HepG2 (cell line): ENCODE results near the gene TACC3. TPM values are rescaled to one million over a fixed set of nuclear protein-coding genes. Genes with fewer than 3 reads are reported as not detected.

ENCODE experiments used
- BRF2 ChIP-seq: sonication (generic); formaldehyde crosslinking; IDR thresholded peaks from 2 replicates; pipeline ENCODE4 v1.8.1; 2022; ENCODE audit warnings: mild to moderate bottlenecking, missing genetic modification reagents
- ELK4 ChIP-seq: sonication (generic); formaldehyde crosslinking; IDR thresholded peaks from 2 replicates; pipeline ENCODE4 v1.9.0; 2021; ENCODE audit warnings: missing genetic modification reagents, borderline replicate concordance
- HMGA1 ChIP-seq: sonication (generic); formaldehyde crosslinking; conservative IDR thresholded peaks from 2 replicates; pipeline ENCODE4 v1.4.0; 2020; ENCODE audit warnings: missing genetic modification reagents
- MATR3 ChIP-seq: sonication (generic); formaldehyde crosslinking; IDR thresholded peaks from 2 replicates; pipeline ENCODE4 v1.4.0; 2020; ENCODE audit warnings: missing genetic modification reagents
- MYPOP ChIP-seq: sonication (generic); formaldehyde crosslinking; IDR thresholded peaks from 2 replicates; pipeline ENCODE4 v1.8.1; 2023; ENCODE audit warnings: mild to moderate bottlenecking, moderate library complexity, missing genetic modification reagents
- POLR2AphosphoS2 ChIP-seq: IDR thresholded peaks from 2 replicates; pipeline ENCODE4 v1.6.1; 2011; ENCODE audit warnings: low read depth, low read length, improper control_type of control experiment
- SIN3A ChIP-seq: IDR thresholded peaks from 2 replicates; pipeline ENCODE4 v1.6.1; 2011; ENCODE audit warnings: low read depth, mild to moderate bottlenecking, control low read depth, low read length, borderline replicate concordance
- YEATS2 ChIP-seq: sonication (generic); formaldehyde crosslinking; IDR thresholded peaks from 2 replicates; pipeline ENCODE4 v1.4.0; 2020; ENCODE audit warnings: missing genetic modification reagents, borderline replicate concordance
- ZFP36L2 ChIP-seq: sonication (generic); formaldehyde crosslinking; IDR thresholded peaks from 2 replicates; pipeline ENCODE4 v1.4.0; 2020; ENCODE audit warnings: missing genetic modification reagents
- ZFP82 ChIP-seq: sonication (generic); formaldehyde crosslinking; IDR thresholded peaks from 2 replicates; pipeline ENCODE4 v1.5.1; 2020; ENCODE audit warnings: mild to moderate bottlenecking, missing genetic modification reagents, borderline replicate concordance
- ZMYM3 ChIP-seq: sonication (generic); formaldehyde crosslinking; IDR thresholded peaks from 2 replicates; pipeline ENCODE4 v1.5.1; 2020; ENCODE audit warnings: mild to moderate bottlenecking, missing genetic modification reagents
- ZNF20 ChIP-seq: sonication (generic); formaldehyde crosslinking; IDR thresholded peaks from 2 replicates; pipeline ENCODE4 v1.4.0; 2020; ENCODE audit warnings: mild to moderate bottlenecking, moderate library complexity, missing genetic modification reagents
- ZNF550 ChIP-seq: sonication (generic); formaldehyde crosslinking; IDR thresholded peaks from 2 replicates; pipeline ENCODE4 v1.4.0; 2020; ENCODE audit warnings: mild to moderate bottlenecking, missing genetic modification reagents, borderline replicate concordance
- ZNF839 ChIP-seq: sonication (generic); formaldehyde crosslinking; IDR thresholded peaks from 2 replicates; pipeline ENCODE4 v1.4.0; 2020; ENCODE audit warnings: missing genetic modification reagents, mild to moderate bottlenecking, borderline replicate concordance
- polyA plus RNA-seq, 8 experiments: library from polyadenylated mRNA; depleted of rRNA in 3 of 8; stranded (reverse) in 7 of 8; unstranded in 1 of 8; fragments of >200 nt; fragmentation: Illumina TruSeq in 4 of 8; extraction: Trizol in 4 of 8; gene quantifications; 2 replicates each; pipeline versions ENCODE4 v1.2.1 to v1.2.3, GENCODE V29; 2011 to 2016; ENCODE audit warnings: low read depth in 4 of 8, missing spikeins in 1 of 8, mixed read lengths in 1 of 8; ENCODE audit not compliant: insufficient read depth in 1 of 8
- total RNA-seq, 5 experiments: library from RNA; depleted of rRNA; stranded (reverse); fragments of >200 nt; fragmentation: Illumina TruSeq; extraction: Trizol; gene quantifications; 2 replicates each; pipeline ENCODE4 v1.2.3, GENCODE V29; 2016; ENCODE audit warnings: low read depth in 1 of 5
- TF ChIP-seq, protein P1 (sequence below): fragments of 450-650 bp; IDR thresholded peaks from 2 replicates; pipeline ENCODE4 v1.6.1; 2017
- TF ChIP-seq, protein P2 (sequence below): sonication (generic); formaldehyde crosslinking; IDR thresholded peaks from 2 replicates; pipeline ENCODE4 v1.5.0; 2020; ENCODE audit warnings: mild to moderate bottlenecking, missing genetic modification reagents
- TF ChIP-seq, protein P3 (sequence below): IDR thresholded peaks from 2 replicates; pipeline ENCODE4 v1.6.1; 2016
- TF ChIP-seq, protein P4 (sequence below): sonication (generic); formaldehyde crosslinking; IDR thresholded peaks from 2 replicates; pipeline ENCODE4 v1.5.0; 2020; ENCODE audit warnings: mild to moderate bottlenecking, missing genetic modification reagents, borderline replicate concordance

The TACC3 gene
- total and polyA plus RNA-seq, 2 of the 13 experiments (the other 11 are each of a cell fraction or from before 2014, with no cell fraction given), result 20.3 to 21.2 TPM

- TF ChIP-seq, protein P1, sequence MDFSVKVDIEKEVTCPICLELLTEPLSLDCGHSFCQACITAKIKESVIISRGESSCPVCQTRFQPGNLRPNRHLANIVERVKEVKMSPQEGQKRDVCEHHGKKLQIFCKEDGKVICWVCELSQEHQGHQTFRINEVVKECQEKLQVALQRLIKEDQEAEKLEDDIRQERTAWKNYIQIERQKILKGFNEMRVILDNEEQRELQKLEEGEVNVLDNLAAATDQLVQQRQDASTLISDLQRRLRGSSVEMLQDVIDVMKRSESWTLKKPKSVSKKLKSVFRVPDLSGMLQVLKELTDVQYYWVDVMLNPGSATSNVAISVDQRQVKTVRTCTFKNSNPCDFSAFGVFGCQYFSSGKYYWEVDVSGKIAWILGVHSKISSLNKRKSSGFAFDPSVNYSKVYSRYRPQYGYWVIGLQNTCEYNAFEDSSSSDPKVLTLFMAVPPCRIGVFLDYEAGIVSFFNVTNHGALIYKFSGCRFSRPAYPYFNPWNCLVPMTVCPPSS, result no peak
- TF ChIP-seq, protein P2, sequence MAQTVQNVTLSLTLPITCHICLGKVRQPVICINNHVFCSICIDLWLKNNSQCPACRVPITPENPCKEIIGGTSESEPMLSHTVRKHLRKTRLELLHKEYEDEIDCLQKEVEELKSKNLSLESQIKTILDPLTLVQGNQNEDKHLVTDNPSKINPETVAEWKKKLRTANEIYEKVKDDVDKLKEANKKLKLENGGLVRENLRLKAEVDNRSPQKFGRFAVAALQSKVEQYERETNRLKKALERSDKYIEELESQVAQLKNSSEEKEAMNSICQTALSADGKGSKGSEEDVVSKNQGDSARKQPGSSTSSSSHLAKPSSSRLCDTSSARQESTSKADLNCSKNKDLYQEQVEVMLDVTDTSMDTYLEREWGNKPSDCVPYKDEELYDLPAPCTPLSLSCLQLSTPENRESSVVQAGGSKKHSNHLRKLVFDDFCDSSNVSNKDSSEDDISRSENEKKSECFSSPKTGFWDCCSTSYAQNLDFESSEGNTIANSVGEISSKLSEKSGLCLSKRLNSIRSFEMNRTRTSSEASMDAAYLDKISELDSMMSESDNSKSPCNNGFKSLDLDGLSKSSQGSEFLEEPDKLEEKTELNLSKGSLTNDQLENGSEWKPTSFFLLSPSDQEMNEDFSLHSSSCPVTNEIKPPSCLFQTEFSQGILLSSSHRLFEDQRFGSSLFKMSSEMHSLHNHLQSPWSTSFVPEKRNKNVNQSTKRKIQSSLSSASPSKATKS (CRISPR knock-in tag), result no peak
- no peak for TF ChIP-seq ELK4 (CRISPR knock-in tag)
- no peak for TF ChIP-seq ZFP36L2
- TF ChIP-seq SIN3A, result no peak
- no peak for TF ChIP-seq ZNF20
- TF ChIP-seq ZNF550 (CRISPR knock-in tag), result peak; percentile 56; the same call in 1 of the 2 replicates
- no peak for TF ChIP-seq MYPOP (CRISPR knock-in tag)
- no peak for TF ChIP-seq MATR3 (CRISPR knock-in tag)
- TF ChIP-seq, protein P3, sequence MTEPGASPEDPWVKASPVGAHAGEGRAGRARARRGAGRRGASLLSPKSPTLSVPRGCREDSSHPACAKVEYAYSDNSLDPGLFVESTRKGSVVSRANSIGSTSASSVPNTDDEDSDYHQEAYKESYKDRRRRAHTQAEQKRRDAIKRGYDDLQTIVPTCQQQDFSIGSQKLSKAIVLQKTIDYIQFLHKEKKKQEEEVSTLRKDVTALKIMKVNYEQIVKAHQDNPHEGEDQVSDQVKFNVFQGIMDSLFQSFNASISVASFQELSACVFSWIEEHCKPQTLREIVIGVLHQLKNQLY, result 0 out of 2 replicates have a peak, but pooled peaks have one; percentile 49
- no peak; the same call in 1 of the 2 replicates for TF ChIP-seq YEATS2 (CRISPR knock-in tag)
- TF ChIP-seq, protein P4, sequence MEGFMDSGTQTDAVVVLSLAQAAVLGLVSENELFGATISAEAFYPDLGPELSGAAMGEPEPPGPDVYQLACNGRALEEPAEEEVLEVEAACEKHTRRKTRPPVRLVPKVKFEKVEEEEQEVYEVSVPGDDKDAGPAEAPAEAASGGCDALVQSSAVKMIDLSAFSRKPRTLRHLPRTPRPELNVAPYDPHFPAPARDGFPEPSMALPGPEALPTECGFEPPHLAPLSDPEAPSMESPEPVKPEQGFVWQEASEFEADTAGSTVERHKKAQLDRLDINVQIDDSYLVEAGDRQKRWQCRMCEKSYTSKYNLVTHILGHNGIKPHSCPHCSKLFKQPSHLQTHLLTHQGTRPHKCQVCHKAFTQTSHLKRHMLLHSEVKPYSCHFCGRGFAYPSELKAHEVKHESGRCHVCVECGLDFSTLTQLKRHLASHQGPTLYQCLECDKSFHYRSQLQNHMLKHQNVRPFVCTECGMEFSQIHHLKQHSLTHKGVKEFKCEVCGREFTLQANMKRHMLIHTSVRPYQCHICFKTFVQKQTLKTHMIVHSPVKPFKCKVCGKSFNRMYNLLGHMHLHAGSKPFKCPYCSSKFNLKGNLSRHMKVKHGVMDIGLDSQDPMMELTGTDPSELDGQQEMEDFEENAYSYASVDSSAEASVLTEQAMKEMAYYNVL, result peak; percentile 89
- TF ChIP-seq ZFP82, result no peak
- no peak for TF ChIP-seq POLR2AphosphoS2
- TF ChIP-seq ZMYM3 (CRISPR knock-in tag), result 0 out of 2 replicates have a peak, but pooled peaks have one; percentile 82
- no peak for TF ChIP-seq HMGA1 (CRISPR knock-in tag)
- TF ChIP-seq BRF2 (CRISPR knock-in tag), result 0 out of 2 replicates have a peak, but pooled peaks have one; percentile 50
- no peak for TF ChIP-seq ZNF839
These were observed 58.5 kb downstream of the TACC3 start (continued) for GRCh38 chr4:1779588-1780382.
